BE2C (cell line): ENCODE data around the gene KLHDC7B.

Source experiments
- DNase-seq: peaks from one replicate; pipeline ENCODE4 v3.0.0-alpha.2; 2020
- H3K27me3 ChIP-seq: fragments of 250-450 bp; sonication (Bioruptor Pico); 2 replicates; pipeline ENCODE4 v1.5.1; 2020; ENCODE audit warnings: mild to moderate bottlenecking
- H3K36me3 ChIP-seq: fragments of 250-450 bp; sonication (Bioruptor Pico); 2 replicates; pipeline ENCODE4 v1.5.1; 2020; ENCODE audit warnings: mild to moderate bottlenecking
- H3K4me1 ChIP-seq: fragments of 250-450 bp; sonication (Bioruptor Pico); 2 replicates; pipeline ENCODE4 v1.5.1; 2020
- H3K4me3 ChIP-seq: 2 replicates; pipeline ENCODE4 v1.5.1; 2011; ENCODE audit warnings: low read depth, low read length
- H3K9me3 ChIP-seq: fragments of 250-450 bp; sonication (Bioruptor Pico); 2 replicates; pipeline ENCODE4 v1.5.1; 2020
- TF ChIP-seq, protein P1 (sequence below): IDR thresholded peaks from 2 replicates; pipeline ENCODE4 v1.5.1; 2012; ENCODE audit warnings: mild to moderate bottlenecking, low read depth, low read length

Gene KLHDC7B

GRCh38 chr22:50561401-50562358 lies 16.0 kb downstream of the KLHDC7B start:
- Histone ChIP-seq H3K27me3 (0 out of 2 replicates have a peak, but pooled peaks cover 4% of the 10 kb centered on the region), H3K9me3 (no peaks in the 10 kb centered on the region), H3K4me1 (no peaks in the 10 kb centered on the region), H3K36me3 (no peaks in the 10 kb centered on the region), H3K4me3 (no peak overlapping the region)
- DNase-seq = no peak
- TF ChIP-seq, protein P1, sequence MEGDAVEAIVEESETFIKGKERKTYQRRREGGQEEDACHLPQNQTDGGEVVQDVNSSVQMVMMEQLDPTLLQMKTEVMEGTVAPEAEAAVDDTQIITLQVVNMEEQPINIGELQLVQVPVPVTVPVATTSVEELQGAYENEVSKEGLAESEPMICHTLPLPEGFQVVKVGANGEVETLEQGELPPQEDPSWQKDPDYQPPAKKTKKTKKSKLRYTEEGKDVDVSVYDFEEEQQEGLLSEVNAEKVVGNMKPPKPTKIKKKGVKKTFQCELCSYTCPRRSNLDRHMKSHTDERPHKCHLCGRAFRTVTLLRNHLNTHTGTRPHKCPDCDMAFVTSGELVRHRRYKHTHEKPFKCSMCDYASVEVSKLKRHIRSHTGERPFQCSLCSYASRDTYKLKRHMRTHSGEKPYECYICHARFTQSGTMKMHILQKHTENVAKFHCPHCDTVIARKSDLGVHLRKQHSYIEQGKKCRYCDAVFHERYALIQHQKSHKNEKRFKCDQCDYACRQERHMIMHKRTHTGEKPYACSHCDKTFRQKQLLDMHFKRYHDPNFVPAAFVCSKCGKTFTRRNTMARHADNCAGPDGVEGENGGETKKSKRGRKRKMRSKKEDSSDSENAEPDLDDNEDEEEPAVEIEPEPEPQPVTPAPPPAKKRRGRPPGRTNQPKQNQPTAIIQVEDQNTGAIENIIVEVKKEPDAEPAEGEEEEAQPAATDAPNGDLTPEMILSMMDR = no peak

- Histone ChIP-seq H3K4me3 (peak within 1 kb of the TSS; percentile 73), H3K36me3 (no peaks in the 10 kb centered on the region), H3K9me3 (no peaks in the 10 kb centered on the region), H3K4me1 (no peaks in the 10 kb centered on the region), H3K27me3 (0 out of 2 replicates have a peak, but pooled peaks cover 4% of the 10 kb centered on the region)
- TF ChIP-seq, protein P1 = peak; percentile 88
- peak; percentile 99 for DNase-seq
Observed at GRCh38 chr22:50562523-50563412, 17.1 kb downstream of the KLHDC7B start, which contains the start of gene SYCE3. Gene SYCE3, minus strand, starts transcription at chr22:50562919. Its CDS starts 6,514 bp downstream, at chr22:50556405.

GRCh38 chr22:50563413-50564160 lies 17.9 kb downstream of the KLHDC7B start:
- Histone ChIP-seq H3K4me1 (no peaks in the 10 kb centered on the region), H3K9me3 (no peaks in the 10 kb centered on the region), H3K36me3 (no peaks in the 10 kb centered on the region), H3K4me3 (peak overlapping the region; percentile 73), H3K27me3 (0 out of 2 replicates have a peak, but pooled peaks cover 4% of the 10 kb centered on the region)
- TF ChIP-seq, protein P1 = no peak
- DNase-seq = no peak

DNA sequence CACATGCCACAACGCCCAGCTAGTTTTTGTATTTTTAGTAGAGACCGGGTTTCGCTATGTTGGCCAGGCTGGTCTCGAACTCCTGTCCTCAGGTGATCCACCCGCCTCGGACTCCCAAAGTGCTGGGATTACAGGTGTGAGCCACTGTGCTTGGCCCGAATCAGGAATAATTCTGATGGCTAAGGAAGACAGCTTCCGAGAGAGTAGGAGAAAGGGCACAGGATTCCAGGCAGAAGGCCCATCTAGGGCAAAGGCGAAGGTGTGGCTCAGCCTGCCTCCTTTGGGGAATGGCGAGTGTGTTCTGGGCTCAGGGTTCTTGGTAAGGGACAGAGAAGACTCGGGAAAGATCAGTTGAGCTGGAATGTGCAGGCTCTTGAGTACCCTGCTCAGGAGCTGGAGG lies 18.6 kb downstream of the KLHDC7B start:
- H3K27me3 ChIP-seq = 0 out of 2 replicates have a peak, but pooled peaks cover 4% of the 10 kb centered on the region
- H3K36me3 ChIP-seq = no peaks in the 10 kb centered on the region
- no peak for DNase-seq
- no peaks in the 10 kb centered on the region for H3K9me3 ChIP-seq
- TF ChIP-seq, protein P1 = no peak
- no peaks in the 10 kb centered on the region for H3K4me1 ChIP-seq
- H3K4me3 ChIP-seq = no peak overlapping the region

DNA sequence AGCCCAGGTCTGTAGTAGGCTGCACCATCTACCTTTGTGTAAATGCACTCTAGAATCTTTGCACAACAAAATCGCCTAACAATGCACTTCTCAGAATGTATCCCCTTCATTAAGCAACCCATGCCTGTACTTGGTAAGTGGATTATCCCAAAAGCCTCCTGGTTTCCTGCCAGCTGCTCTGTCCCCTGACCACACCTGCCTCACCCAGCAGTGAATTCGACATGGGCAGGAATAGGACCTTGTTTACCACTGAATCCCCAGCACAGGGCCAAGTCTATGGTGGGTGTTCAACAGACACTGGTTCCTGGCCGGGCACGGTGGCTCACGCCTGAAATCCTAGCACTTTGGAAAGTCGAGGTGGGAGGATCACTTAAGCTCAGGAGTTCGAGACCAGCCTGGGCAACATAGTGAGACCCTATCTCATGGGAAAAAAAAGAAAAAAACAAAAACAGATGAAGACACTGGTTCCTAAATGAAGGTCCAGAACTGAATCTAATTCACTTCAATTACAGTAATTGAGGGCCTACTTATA lies 22.1 kb downstream of the KLHDC7B start:
- H3K36me3 ChIP-seq = peaks cover 7% of the 10 kb centered on the region; the same call in 1 of the 2 replicates
- no peak for DNase-seq

More for the DNA sequence above, 22.1 kb downstream of the KLHDC7B start:
- H3K4me3 ChIP-seq = no peak overlapping the region
- 0 out of 2 replicates have a peak, but pooled peaks cover 4% of the 10 kb centered on the region for H3K27me3 ChIP-seq
- TF ChIP-seq, protein P1 = no peak
- no peaks in the 10 kb centered on the region for H3K4me1 ChIP-seq
- no peaks in the 10 kb centered on the region for H3K9me3 ChIP-seq
